ENCODE results near the gene MRAS. TPM values are rescaled to one million over a fixed set of nuclear protein-coding genes. Genes with fewer than 3 reads are reported as not detected.

MRAS gene
- total RNA-seq, 2 experiments from 2014 or later = 0.07 TPM; not detected in 1

- no peaks in the 10 kb centered on the region for H3K36me3 Mint-ChIP-seq (ENCODE audit: low read depth)
- intact Hi-C loops (cut with micrococcal nuclease) = loop anchor here (5.0 kb wide), 1 partner anchor 139 kb away; the partner anchor contains the start of gene ARMC8
- TF ChIP-seq CTCF (IDR thresholded peaks at IDR 0.05) = no peak
- no peaks in the 10 kb centered on the region for H3K9me3 Mint-ChIP-seq
- no peaks in the 10 kb centered on the region for H3K27me3 Mint-ChIP-seq
- no peak overlapping the region for H3K27ac Mint-ChIP-seq
- CTCF ChIA-PET = no interaction called here
- ATAC-seq (no peak), DNase-seq (no peak)
- H3K4me3 Mint-ChIP-seq = no peak overlapping the region
- peaks cover 33% of the 10 kb centered on the region for H3K4me1 Mint-ChIP-seq (ENCODE audit: low read depth)
- POLR2A ChIA-PET = no interaction called here
Observed at GRCh38 chr3:138325990-138326389, 22.4 kb upstream of the MRAS start.

- TF ChIP-seq CTCF (IDR thresholded peaks at IDR 0.05) = no peak
- Mint-ChIP-seq H3K4me1 (ENCODE audit: low read depth) (peaks cover 37% of the 10 kb centered on the region), H3K27me3 (no peaks in the 10 kb centered on the region), H3K36me3 (ENCODE audit: low read depth) (no peaks in the 10 kb centered on the region), H3K9me3 (no peaks in the 10 kb centered on the region), H3K27ac (no peak overlapping the region), H3K4me3 (no peak overlapping the region)
- ATAC-seq (no peak), DNase-seq (no peak)
- CTCF ChIA-PET = no interaction called here
- intact Hi-C loops (cut with micrococcal nuclease) = loop anchor here (5.0 kb wide), 1 partner anchor 140 kb away; the partner anchor contains the start of gene ARMC8
- POLR2A ChIA-PET = no interaction called here
Observed at GRCh38 chr3:138326866-138327595, 21.3 kb upstream of the MRAS start.

GRCh38 chr3:138327831-138328230 is 20.5 kb upstream of the MRAS start:
- intact Hi-C loops (cut with micrococcal nuclease) = loop anchor here (5.0 kb wide), 1 partner anchor 141 kb away; the partner anchor contains the start of gene ARMC8
- Mint-ChIP-seq H3K4me3 (no peak overlapping the region), H3K4me1 (ENCODE audit: low read depth) (peaks cover 36% of the 10 kb centered on the region), H3K27ac (no peak overlapping the region), H3K36me3 (ENCODE audit: low read depth) (no peaks in the 10 kb centered on the region), H3K27me3 (no peaks in the 10 kb centered on the region), H3K9me3 (no peaks in the 10 kb centered on the region)
- DNase-seq = no peak
- no peak for TF ChIP-seq CTCF (IDR thresholded peaks at IDR 0.05)
- POLR2A ChIA-PET = interaction anchor here (1.3 to 1.4 kb wide), 2 partner anchors 18 to 141 kb away, joined by 3 to 6 read pairs; partner anchors contain the start of gene ARMC8
- ATAC-seq = no peak
- CTCF ChIA-PET = interaction anchor here (1.0 to 1.7 kb wide), 4 partner anchors 20 to 588 kb away, joined by 3 to 7 read pairs (median 4); partner anchors contain the start of gene MRAS

- Mint-ChIP-seq H3K36me3 (ENCODE audit: low read depth) (no peaks in the 10 kb centered on the region), H3K4me1 (ENCODE audit: low read depth) (peaks cover 36% of the 10 kb centered on the region), H3K27ac (peak overlapping the region; percentile 64), H3K4me3 (peak overlapping the region; percentile 42), H3K27me3 (no peaks in the 10 kb centered on the region), H3K9me3 (no peaks in the 10 kb centered on the region)
- ChIA-PET POLR2A (interaction anchor here (1.3 to 1.4 kb wide), 2 partner anchors 18 to 141 kb away, joined by 3 to 6 read pairs; partner anchors contain the start of gene ARMC8), CTCF (interaction anchor here (0.8 to 1.7 kb wide), 14 partner anchors 9 to 595 kb away, joined by 3 to 7 read pairs (median 4); partner anchors contain the start of gene MRAS)
- ATAC-seq (no peak), DNase-seq (no peak)
- intact Hi-C loops (cut with micrococcal nuclease) = loop anchor here (5.0 kb wide), 1 partner anchor 141 kb away; the partner anchor contains the start of gene ARMC8
- no peak for TF ChIP-seq CTCF (IDR thresholded peaks at IDR 0.05)
Observed at GRCh38 chr3:138328341-138328740, 20.0 kb upstream of the MRAS start.
